HUES64 (cell line): ENCODE data around the gene R3HDML.

Experiments used
- H3K27ac ChIP-seq: 2 replicates; pipeline ENCODE4 v1.7.0; 2013; ENCODE audit warnings: low read depth, low read length, inconsistent platforms
- H3K27me3 ChIP-seq: 2 replicates; pipeline ENCODE4 v1.6.1; 2013; ENCODE audit warnings: mild to moderate bottlenecking, low read length; ENCODE audit not compliant: insufficient read depth
- H3K36me3 ChIP-seq: 2 replicates; pipeline ENCODE4 v1.6.1; 2013; ENCODE audit warnings: mild to moderate bottlenecking, low read length; ENCODE audit not compliant: insufficient read depth
- H3K4me1 ChIP-seq: 2 replicates; pipeline ENCODE4 v1.6.1; 2013; ENCODE audit warnings: mild to moderate bottlenecking, low read length, moderate library complexity; ENCODE audit not compliant: insufficient read depth
- H3K4me3 ChIP-seq: 2 replicates; pipeline ENCODE4 v1.5.1; 2013; ENCODE audit warnings: mild to moderate bottlenecking, low read length, moderate library complexity
- H3K9ac ChIP-seq: 2 replicates; pipeline ENCODE4 v1.6.1; 2013; ENCODE audit warnings: mild to moderate bottlenecking, low read depth, low read length
- H3K9me3 ChIP-seq: 2 replicates; pipeline ENCODE4 v1.6.1; 2013; ENCODE audit warnings: low read depth, low read length; ENCODE audit not compliant: insufficient read depth
- WGBS: fragments of 150-250, 120-280 bp; methylation state at CpG from one replicate; pipeline ENCODE4 v1.1.7; 2013; ENCODE audit warnings: missing lambda C conversion rate; 5-methylcytosine and 5-hydroxymethylcytosine counted together

The R3HDML gene

GRCh38 chr20:44393608-44394451 is 57.0 kb downstream of the R3HDML start:
- no peaks in the 10 kb centered on the region for H3K36me3 ChIP-seq
- no peak overlapping the region for H3K9ac ChIP-seq
- peaks cover 6% of the 10 kb centered on the region for H3K27me3 ChIP-seq
- WGBS, result 92% methylated on average over 9 of the region's 9 CpGs
- no peak overlapping the region for H3K27ac ChIP-seq
- no peaks in the 10 kb centered on the region for H3K4me1 ChIP-seq
- no peak overlapping the region for H3K4me3 ChIP-seq
- H3K9me3 ChIP-seq, result no peaks in the 10 kb centered on the region

- H3K9me3 ChIP-seq, result no peaks in the 10 kb centered on the region
- no peak overlapping the region for H3K4me3 ChIP-seq
- H3K36me3 ChIP-seq, result no peaks in the 10 kb centered on the region
- no peaks in the 10 kb centered on the region for H3K4me1 ChIP-seq
- peaks cover 4% of the 10 kb centered on the region for H3K27me3 ChIP-seq
- H3K27ac ChIP-seq, result no peak overlapping the region
- H3K9ac ChIP-seq, result no peak overlapping the region
- WGBS, result 88% methylated on average over 2 of the region's 2 CpGs
These were observed 57.5 kb downstream of the R3HDML start for GRCh38 chr20:44394452-44394701.

GRCh38 chr20:44394702-44395460 is 58.0 kb downstream of the R3HDML start:
- 93% methylated on average over 15 of the region's 15 CpGs for WGBS
- no peaks in the 10 kb centered on the region for H3K36me3 ChIP-seq
- H3K9me3 ChIP-seq, result no peaks in the 10 kb centered on the region
- no peak overlapping the region for H3K9ac ChIP-seq
- no peak overlapping the region for H3K27ac ChIP-seq
- peaks cover 3% of the 10 kb centered on the region; the same call in 1 of the 2 replicates for H3K27me3 ChIP-seq
- no peak overlapping the region for H3K4me3 ChIP-seq
- no peaks in the 10 kb centered on the region for H3K4me1 ChIP-seq

DNA sequence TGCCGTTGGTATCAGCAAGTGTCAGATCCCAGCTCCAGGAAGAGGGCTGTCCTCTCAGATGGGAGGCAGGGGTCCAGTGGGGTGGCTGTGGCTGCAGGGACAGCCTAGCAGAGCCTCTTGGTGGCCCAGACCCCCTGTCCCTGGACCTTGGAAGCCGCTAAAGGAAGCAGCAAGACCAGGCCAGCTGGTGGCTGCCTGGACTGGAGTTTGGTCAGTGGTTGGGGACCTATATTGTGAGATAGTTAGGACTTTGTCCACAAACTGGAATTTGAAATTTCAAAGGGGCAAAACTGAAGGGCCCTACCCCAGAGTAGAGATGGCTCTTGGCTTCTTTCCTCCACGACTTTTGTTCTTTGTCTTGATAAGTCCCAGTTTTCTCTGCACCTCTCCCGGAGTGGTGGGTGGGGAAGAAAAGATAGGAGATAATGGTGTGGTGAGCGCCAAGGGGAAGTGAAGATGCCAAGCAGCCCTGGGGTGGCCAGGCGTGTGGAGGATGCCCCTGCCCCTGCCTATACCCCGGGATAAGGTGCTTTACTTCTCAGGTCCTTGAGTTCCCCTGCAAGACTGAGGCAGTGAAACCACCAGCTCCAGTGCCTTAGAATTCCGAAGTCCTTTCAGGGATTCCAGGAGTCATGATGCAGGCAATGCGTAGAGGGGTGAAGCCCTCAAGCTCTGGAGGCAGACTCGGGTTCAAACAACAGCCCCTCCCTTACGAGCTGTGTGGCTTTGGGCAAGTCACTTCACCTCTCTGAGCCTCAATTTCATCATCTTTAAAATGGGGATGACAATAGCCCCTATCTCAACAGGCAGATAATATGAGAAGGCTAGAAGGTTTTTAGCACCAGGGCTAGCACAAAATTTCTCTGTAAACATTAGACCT is 58.9 kb downstream of the R3HDML start:
- Histone ChIP-seq H3K27ac (no peak overlapping the region), H3K4me1 (no peaks in the 10 kb centered on the region), H3K4me3 (no peak overlapping the region), H3K27me3 (no peaks in the 10 kb centered on the region), H3K9ac (no peak overlapping the region), H3K9me3 (no peaks in the 10 kb centered on the region), H3K36me3 (no peaks in the 10 kb centered on the region)
- 87% methylated on average over 11 of the region's 11 CpGs for WGBS

DNA sequence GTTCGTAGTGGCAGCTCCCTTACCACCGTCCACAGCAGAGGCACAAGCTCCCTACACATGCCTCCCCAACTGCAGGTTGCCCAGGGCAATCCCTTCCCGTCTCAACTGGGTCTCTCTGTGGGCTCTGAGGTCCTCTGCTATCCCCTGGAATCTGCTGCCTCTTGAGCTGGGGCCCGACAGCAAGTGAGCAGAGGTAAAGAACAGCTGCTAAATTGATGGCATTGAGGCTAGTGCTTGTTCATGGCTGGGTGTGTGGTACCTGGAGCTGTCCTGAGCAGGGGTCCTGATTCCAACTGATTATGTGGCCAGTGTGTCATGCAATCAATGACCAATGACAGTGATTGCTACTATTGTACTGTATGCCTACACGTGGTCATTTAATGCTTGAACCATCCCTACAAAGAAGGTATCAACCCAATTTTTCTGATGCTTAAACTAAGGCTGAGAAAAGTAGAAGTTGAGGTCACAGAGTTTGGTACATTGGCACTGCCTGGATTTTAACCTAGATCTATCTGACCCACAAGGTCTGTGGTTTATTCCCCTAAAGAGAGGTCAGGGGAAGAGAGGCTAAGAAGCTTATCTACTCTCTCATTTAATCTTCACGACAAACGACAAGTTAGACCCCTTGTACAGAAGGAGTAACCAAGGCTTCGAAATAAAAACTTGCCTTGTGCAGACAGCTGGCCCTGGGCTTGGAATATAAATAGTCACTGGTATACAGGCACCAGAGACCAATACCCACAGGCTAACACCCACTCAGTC is 59.7 kb downstream of the R3HDML start:
- H3K36me3 ChIP-seq, result no peaks in the 10 kb centered on the region
- H3K4me1 ChIP-seq, result no peaks in the 10 kb centered on the region
- H3K27ac ChIP-seq, result no peak overlapping the region
- H3K9me3 ChIP-seq, result no peaks in the 10 kb centered on the region
- H3K9ac ChIP-seq, result no peak overlapping the region
- no peaks in the 10 kb centered on the region for H3K27me3 ChIP-seq
- WGBS, result 73% methylated on average over 8 of the region's 8 CpGs
- no peak overlapping the region for H3K4me3 ChIP-seq

DNA sequence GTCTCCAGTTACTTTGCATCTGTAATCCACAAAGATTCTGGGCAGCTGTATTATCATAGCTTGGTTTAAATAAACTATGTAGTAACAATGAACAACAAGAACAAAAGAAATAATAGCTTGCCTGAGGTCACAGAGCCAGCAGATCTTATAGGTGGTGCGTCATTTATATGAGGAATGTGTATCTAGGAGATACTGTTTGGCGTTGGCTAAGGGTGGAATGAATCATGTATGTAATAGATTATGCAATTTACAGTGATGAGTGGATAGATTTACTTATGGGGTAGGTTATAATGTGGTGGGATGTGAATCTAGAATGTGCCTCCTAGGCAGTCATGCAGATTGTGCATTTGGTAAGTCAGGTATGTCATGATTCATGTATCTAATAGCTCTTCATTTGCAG is 61.5 kb downstream of the R3HDML start:
- Histone ChIP-seq H3K9ac (no peak overlapping the region), H3K4me3 (no peak overlapping the region), H3K9me3 (no peaks in the 10 kb centered on the region), H3K36me3 (no peaks in the 10 kb centered on the region), H3K4me1 (no peaks in the 10 kb centered on the region), H3K27ac (no peak overlapping the region), H3K27me3 (no peaks in the 10 kb centered on the region)
- 87% methylated on average over 2 of the region's 2 CpGs for WGBS

DNA sequence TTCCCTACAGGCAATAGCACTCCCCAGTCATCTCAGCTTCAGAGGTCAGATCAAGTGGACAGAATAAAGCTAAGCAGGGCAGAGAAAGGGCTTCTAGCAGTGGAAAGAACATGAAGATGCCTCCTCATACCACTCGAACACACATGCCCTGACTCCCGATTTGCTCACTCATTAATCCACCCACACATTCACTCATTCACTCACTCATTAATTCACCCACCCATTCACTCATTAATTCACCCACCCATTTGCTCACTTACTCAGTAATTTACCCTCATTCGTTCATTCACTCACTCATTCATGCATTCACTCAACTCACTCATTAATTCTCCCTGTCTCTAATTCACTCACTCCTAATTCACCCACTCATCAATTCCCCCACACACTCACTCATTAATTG is 62.6 kb downstream of the R3HDML start:
- Histone ChIP-seq H3K4me3 (no peak overlapping the region), H3K27me3 (no peaks in the 10 kb centered on the region), H3K4me1 (no peaks in the 10 kb centered on the region), H3K36me3 (no peaks in the 10 kb centered on the region), H3K9me3 (no peaks in the 10 kb centered on the region), H3K27ac (no peak overlapping the region), H3K9ac (no peak overlapping the region)
- WGBS, result 84% methylated on average over 3 of the region's 3 CpGs

DNA sequence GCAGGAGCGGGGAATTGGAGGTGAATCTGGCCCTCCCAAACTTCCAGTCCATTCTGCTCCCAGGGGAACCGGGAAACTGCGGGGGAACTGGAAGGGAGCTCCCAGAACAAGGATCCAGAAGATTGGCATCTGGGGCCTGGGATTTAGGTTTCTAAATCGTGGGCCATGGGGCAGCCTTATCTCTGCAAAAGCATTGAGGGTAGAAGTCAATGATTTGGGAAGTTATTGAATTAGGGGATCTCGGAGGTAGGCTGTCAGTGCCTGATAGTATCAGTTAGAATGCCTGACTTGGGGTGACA is 63.8 kb downstream of the R3HDML start:
- Histone ChIP-seq H3K9me3 (no peaks in the 10 kb centered on the region), H3K9ac (no peak overlapping the region), H3K27me3 (no peaks in the 10 kb centered on the region), H3K4me1 (no peaks in the 10 kb centered on the region), H3K4me3 (no peak overlapping the region), H3K36me3 (no peaks in the 10 kb centered on the region), H3K27ac (no peak overlapping the region)
- WGBS, result 87% methylated on average over 5 of the region's 5 CpGs
